Measurements from ENCODE around the gene ZBTB48. TPM values are rescaled to one million over a fixed set of nuclear protein-coding genes. Genes with fewer than 3 reads are reported as not detected.

Gene ZBTB48
- total RNA-seq, 1 experiment from 2014 or later: 35.3 TPM

Other genes starting within 250 kb of the ZBTB48 start
- gene ACOT7, start 186.2 kb upstream of the ZBTB48 start, total RNA-seq (2021): 129 and 132 TPM in 2 replicates
- gene HES2, start 160.1 kb upstream of the ZBTB48 start, total RNA-seq (2021): not detected in 2 replicates
- gene ESPN, start 155.2 kb upstream of the ZBTB48 start, total RNA-seq (2021): not detected in 2 replicates
- gene TNFRSF25, start 113.8 kb upstream of the ZBTB48 start, total RNA-seq (2021): 0.97 and 1.5 TPM in 2 replicates
- gene PLEKHG5, start 88.3 kb upstream of the ZBTB48 start, total RNA-seq (2021): 0.86 and 2.3 TPM in 2 replicates
- gene NOL9, start 25.5 kb upstream of the ZBTB48 start, total RNA-seq (2021): 48.5 and 55.6 TPM in 2 replicates
- gene TAS1R1, start 24.7 kb upstream of the ZBTB48 start, total RNA-seq (2021): not detected in 2 replicates
- 29.4 and 38.0 TPM in 2 replicates for gene KLHL21, start 22.9 kb downstream of the ZBTB48 start, total RNA-seq (2021)
- gene PHF13, start 33.7 kb downstream of the ZBTB48 start, total RNA-seq (2021): 37.8 and 44.2 TPM in 2 replicates
- 23.6 and 27.9 TPM in 2 replicates for gene THAP3, start 44.9 kb downstream of the ZBTB48 start, total RNA-seq (2021)
- gene DNAJC11, start 121.8 kb downstream of the ZBTB48 start, total RNA-seq (2021): 94.2 and 106 TPM in 2 replicates
- gene CAMTA1, start 205.5 kb downstream of the ZBTB48 start, total RNA-seq (2021): 85.2 and 92.2 TPM in 2 replicates

Measured in A673 (cell line).